NCI-H1930 (cell line): ENCODE data around the gene MPP2.
"Not testable (repeated sequence)": the region's sequence is repeated elsewhere in the genome, so short reads cannot be mapped to it uniquely, and the experiment has no call there.

Source experiments
- DNase-seq, 2 experiments: peaks; one replicate each; lab custom pipeline; 2025; lab: John Stamatoyannopoulos, UW

MPP2 gene, protein sequence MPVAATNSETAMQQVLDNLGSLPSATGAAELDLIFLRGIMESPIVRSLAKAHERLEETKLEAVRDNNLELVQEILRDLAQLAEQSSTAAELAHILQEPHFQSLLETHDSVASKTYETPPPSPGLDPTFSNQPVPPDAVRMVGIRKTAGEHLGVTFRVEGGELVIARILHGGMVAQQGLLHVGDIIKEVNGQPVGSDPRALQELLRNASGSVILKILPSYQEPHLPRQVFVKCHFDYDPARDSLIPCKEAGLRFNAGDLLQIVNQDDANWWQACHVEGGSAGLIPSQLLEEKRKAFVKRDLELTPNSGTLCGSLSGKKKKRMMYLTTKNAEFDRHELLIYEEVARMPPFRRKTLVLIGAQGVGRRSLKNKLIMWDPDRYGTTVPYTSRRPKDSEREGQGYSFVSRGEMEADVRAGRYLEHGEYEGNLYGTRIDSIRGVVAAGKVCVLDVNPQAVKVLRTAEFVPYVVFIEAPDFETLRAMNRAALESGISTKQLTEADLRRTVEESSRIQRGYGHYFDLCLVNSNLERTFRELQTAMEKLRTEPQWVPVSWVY

DNA sequence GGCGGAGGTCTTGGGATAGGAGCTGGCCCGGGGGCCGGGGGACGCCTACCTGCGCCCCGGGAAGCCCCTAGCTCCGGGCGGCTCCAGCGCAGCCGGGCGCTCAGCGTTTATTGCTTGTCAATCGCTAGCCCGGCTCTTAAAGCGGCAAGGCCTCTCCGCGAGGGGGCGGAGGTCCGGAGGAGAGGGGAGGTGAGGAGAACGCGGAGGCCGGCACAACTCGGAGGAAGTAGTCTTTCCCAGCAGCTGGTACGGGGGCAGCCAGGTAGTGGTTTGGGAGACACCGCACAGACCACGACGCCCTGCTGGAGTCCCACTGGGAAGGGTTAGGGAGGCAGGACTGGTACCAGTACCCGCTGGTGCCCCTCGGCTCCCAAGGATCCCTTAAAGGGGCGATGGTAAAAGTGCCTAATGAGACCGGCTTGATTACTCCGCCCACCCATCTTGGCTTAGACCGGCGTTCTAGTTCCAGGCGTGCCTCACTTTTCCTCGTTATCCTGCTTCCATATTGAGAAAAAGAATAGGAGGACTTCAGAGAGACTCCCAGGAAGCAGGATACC, at the start of gene MPP2:
Gene MPP2 (minus strand): TSS at position 112 of the 557 bp plus-strand sequence. CDS start 3,076 bp downstream, outside the sequence.
- peak; percentile 65 to 74 for DNase-seq

DNA sequence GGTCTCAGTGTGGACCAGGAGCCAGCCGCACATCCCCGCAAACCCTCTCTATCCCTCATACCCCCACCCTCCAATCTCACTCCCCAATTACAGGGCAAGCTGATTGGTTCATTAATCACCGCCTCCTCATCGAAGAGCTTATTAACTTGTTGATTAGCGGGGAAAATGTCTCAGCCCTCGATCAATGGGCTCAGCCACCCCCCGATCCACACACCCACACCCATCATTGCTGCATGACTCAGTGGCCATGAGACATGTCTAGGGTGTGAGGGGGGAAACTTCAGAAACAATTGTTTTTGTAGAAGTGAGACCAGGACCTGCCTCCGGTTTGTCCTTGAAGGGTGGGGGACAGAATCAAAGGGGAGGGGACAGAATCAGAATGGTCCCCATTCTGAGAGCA, 48.9 kb upstream of the MPP2 start:
- DNase-seq, result no peak

DNA sequence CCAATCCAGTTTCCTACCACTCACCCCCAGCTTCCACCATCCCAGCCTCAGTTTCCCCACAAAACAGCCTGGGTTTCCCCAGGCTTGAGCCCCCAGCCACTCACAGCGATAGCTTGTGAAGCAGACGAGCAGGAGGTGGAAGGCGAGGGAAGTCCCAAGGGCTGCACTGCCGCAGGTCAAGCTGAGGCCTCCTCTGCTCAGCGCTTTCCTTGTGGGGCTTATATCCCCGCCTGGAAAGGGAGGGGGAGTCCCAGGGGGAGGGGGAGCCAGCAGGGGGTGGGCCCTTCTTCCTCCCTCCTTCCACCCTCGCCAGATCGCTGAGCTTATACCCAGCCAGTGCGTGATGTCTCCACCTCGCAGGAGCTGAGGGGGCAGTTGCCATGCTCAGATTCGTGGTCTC, 46.4 kb upstream of the MPP2 start, which contains the start of gene PYY:
Gene PYY (minus strand): TSS at position 195 of the 400 bp plus-strand sequence. CDS start 457 bp downstream, outside the sequence.
- no peak for DNase-seq

DNA sequence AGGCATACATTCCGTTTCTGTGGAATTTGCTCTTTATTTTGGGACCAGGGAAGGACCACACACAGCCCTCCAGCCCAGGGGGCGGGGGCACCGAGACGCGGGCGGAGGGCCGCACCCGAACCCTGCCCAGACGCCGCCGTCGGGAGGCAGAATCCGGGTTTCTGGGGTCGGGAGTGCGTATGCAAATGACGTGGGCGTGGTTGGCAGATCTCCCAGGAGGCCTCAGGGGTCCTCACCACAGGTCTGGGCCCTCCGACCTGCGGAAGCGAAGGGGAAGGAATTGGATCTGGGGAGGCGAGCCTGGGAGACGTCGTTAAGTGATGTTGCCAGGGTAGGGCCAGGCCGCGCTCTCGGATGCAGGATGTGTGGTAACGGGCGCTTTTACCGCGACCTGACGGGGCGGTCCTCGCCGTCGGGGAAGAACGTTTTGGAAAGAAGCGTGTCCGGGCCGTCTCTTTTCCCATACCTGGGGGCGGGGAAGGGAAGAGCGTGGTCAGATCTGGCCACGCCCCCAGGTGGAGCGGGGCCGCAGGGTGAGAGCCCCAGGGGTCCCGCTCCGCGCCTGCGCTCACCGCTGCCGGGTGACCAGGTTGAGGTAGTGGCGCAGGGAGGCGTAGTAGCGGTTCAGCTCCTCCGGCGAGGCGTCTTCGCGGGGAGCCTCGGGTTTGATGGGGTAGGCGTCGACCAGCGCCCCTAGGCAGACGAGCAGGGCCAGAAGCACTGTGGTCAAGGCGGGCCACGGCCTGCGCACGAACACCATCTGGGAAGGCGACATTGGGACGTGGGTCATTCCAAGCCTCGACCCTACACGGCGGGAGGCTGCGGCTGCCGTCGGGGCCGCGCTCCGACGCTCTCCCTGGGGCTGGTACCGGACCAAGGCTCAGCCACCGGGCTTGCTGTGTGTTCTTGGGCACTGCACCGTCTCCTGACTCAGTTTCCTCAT, 45.7 kb upstream of the MPP2 start:
- DNase-seq, result peak; percentile 46 to 65

DNA sequence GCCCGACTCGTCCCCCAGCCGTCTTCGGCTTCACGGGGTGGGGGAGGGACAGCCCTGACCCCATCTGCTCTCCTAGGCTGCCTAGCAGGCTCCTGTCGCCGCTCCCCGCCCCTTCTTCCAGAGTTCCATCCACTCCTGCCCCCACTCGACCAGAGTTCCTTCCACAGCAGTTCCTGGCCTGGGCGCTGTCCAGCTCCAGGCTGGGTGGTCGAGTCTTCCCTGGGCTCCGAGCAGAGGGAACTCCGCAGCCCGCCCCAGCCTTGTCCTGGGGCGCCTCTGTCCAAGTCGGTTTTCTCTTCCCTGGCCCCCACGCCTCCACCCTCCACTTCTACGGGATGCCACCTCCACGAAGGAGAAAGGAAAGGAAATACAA, 45.0 kb upstream of the MPP2 start:
- no peak for DNase-seq

DNA sequence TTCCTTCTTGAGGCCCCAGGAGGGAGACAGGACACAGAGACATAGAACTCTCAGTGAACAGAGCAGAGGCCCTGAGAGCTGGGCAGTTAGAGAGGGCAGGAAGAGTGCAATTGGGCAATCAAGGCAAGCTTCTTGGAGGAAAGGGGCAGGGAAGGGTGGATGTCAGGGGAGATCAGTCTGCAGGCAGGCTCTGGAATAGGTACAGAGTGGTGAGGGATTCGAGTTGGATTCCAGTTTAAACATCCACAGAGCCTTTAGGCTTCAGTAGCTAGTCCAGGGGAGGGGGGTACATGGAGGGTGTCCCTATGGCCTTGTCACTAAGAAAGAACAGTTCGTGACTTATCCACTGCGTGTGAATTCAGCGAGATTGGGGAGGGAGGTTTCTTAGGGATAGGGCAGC, 44.4 kb upstream of the MPP2 start:
- DNase-seq, result no peak

DNA sequence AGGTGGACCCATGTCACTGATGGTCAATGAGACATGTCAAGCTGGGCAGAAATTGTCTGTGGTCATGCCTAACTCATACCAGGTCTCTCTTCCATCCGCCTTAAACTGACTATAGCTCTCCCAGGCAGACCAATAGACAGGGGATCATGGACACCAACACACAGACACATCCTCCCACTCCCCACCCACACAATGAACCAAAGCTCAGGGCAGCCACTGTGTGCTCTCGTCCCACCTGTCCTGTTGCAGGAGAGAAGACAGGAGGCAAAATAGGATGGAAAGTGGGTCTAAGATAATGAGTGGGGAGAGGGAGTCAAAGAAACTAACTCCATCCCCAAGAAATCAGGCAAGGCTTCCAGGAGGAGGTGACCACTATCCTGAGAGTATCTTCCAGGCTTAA, 43.2 kb upstream of the MPP2 start:
- no peak for DNase-seq

DNA sequence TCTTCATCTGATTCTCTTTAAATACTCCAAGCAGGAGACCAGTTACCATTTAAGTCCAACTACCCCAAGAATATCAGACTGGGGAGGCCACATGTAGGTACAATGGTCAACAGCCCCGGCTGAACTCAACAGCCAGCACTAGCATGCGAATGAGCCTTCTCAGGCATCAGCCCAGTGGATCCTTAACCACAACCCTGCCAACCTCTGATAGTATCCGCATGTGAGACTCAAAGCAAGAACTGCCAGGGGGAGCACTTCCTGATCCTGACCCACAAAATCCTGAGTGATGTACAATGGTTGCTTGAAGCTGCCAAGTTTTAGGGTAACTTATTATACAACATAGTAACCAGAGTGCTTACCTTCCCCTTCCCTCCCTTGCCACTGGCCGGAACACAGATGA, 42.4 kb upstream of the MPP2 start:
- DNase-seq, result no peak

DNA sequence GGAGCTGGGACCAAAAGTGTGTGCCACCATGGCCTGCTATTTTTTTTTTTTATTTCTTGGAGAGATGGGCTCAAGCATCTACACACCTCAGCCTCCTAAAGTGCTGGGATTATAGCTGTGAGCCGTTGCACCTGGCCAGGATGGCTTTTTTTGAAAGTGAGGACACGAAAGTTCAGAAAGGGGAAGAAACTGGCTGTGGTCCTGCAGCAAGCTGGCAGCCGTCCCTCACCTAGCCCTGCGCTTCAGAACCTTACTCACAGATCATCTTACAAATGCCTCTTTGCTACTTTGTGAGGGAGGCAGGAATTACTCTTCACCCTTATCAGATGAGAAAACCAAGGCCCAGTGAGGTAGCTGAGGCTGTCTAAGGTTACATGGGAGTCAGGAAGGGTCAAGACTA, 39.4 kb upstream of the MPP2 start:
- DNase-seq, result no peak

DNA sequence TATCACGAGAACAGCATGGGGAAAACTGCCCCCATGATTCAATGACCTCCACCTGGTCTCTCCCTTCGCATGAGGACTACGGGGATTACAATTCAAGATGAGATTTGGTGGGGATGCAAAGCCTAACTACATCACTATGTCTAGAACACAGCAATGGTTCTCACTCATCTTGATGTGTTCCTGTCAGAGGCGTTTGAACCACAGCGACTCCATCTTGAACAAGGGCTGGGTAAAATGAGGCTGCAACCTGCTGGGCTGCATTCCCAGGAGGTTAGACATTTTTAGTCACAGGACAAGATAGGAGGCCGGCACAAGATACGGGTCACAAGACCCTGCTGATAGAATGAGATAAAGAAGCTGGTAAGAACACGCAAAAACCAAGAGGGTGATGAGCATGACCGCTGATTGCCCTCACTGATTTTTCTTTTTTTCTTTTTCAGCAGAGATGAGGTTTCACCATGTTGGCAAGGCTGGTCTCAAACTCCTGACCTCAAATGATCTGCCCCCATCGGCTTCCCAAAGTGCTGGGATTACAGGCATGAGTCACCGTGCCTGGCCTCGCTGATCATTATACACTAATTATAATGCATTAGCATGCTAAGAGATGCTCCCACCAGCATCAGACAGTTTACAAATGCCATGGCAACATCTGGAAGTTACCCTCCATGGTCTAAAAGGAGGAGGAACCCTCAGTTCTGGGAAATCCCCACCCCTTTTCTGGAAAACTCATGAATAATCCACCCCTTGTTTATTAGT, 37.9 kb upstream of the MPP2 start:
- no peak for DNase-seq

DNA sequence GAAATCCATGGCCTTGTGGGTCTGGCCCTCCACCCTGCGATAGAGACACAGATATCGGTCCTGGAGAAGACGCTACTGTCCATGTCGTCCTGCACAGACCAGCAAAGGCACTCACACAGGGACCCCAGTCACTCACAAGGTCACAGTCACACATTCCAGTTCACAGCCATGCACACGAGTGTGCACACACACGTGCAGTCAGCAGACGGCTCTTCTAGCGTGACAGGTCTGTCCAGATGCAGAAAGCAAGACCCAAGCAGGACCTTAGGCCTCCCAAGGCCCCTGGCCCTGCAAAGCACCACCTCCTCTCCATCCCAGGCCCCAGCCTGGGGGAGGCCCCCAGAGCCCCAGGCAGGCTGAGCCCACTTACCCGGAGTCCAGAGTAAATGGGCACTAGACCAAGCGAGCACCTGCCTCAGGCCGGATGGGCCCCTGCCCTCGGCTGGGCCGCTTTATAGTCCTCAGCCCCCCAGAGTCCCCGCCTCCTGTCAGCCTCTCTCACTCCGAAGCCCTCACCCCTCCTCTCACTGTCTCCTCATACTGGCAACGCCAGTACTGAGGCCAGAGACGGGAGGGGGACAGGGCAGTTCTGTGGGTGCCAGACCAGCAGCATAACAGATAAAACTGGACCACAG, 34.8 kb upstream of the MPP2 start, which contains the start of gene PPY:
Gene PPY (minus strand): TSS at position 426 of the 635 bp plus-strand sequence. CDS start 822 bp downstream, outside the sequence.
- no peak for DNase-seq

DNA sequence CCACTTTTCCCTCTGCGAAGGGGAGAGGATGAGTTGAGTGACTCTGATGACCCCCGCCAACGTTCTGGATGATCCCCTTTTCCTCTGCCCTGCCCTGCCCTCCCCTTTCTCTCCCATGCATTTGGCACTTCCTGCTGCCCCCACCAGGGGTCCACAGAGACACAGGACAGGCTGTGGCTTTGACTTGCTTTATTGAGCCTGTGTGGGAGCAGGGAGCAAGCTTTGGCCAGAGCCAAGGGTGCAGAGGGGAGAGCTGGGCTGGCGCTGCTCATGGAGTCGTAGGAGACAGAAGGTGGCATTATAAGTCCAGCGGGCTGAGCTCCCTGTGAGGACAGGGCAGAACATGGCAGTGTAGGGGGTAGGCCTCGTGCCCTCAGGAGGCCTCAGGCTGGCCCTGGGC, 33.3 kb upstream of the MPP2 start:
- peak; percentile 18 to 19 for DNase-seq

DNA sequence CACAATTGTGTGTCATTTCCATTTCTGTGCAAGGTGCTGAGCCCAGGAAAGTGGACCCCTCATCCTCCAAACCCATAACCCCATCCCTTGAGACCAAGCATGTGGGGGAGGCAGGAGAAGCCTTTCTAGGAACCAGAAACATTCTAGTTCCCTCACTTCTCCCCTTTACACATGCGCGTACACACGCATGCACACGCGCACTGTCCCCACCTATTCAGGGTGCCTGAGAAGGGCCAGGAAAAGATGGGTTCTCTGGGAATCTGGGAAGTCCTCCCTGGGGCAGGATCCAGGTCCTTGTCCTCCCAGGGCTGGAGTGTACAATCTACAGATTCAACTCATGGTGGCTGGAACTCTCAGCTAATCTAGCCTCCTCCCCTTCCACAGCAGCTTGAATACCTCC, 32.5 kb upstream of the MPP2 start:
- no peak for DNase-seq

DNA sequence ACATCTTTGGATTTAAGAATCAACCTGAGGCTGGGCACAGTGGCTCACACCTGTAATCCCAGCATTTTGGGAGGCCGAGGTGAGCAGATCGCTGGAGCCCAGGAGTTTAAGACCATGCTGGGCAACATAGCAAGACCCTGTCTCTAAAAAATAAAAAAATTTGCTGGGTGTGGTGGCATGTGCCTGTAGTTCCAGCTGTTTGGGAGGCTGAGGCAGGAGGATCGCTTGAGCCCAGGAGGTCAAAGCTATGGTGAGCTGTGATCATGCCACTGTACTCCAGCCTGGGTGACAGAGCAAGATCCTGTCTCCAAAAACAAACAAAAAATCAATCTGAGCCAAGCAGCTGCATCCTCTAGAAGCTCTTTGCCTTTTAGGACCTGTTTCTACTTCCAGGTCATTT, 32.1 kb upstream of the MPP2 start:
- not testable (repeated sequence) for DNase-seq

DNA sequence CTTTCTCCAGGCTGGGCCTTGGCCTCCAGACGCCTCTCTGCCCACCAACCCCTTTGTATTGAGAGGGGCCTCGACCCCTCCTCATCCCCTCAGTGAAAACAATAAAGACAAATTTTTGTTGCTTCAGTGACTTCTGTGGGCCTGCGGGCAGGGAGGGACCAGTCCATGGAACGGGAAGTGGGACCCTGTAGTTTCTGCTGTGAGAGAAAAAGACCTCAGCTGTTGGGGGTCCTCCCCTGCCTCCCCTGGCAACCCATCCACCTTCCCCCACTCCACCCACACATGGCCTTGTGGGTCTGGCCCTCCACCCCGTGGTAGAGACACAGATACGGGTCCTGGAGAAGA, 31.5 kb upstream of the MPP2 start:
- DNase-seq, result no peak

DNA sequence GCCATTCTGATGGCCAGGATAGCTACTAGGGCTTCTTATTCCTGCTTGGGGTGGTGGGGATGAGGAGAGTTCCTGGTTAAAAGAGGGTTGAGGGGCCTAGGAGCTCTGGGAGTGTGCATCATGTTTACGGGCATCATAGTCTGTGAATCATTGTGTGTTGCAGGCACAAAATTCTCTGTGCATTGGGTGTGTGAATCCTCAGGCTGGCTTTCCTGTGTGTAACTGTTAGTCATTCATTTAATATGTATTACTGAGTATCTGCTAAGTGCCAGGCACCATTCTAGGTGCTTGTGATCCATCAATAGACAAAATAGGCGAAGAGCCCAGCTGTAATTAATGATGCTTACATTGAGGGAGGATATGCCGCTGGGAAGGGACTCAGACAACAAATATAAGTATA, 29.1 kb upstream of the MPP2 start:
- DNase-seq, result no peak

DNA sequence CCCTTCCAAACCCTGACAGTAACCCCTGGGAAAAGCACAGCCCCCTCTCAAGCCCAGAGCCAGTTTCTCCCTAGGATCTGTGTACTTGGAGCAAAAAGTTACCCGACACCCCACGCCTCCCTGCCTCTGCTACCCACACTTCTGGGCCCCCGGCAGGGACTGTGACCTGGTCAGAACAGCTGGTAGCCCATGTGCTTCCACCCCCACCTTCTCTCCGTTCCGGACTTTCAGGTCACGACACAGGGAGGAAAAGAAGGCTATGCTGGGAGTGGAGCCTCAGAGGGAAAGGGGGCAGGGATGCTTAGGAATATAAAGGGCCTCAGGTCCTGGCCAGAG, 28.6 kb upstream of the MPP2 start:
- DNase-seq, result no peak

DNA sequence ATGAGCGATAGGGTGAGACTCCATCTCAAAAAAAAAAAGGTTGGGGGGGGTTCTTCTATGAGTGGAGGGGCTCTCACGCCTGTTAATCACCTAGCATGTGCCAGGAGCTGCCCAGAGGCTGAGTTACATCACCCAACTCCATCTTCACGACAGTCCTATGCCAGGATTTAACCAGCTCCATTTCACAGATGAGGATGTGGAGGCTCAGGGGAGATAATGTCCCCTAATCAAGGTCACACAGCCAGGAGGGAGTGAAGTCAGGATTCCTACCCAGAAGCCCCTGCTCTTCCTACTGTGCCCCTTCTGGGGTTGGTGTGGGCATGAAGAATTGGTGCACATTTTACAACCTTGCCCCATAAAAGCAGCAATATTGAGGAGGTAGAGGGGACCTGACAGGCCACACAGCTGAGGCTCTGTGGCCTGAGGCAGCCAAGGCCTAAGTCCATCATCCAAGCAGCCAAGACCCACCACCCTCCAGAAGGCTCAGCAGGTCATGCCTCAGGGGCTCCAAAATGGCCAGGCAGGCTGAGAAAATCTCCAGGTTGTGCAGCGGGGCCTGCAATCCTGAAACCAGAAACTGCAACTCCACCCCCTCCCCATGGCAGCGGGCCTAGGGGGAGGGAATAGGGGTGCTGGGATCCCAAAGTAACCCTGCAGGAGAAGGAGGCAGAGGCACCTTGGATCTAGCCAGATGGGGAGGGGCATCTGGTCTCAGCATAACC, 28.0 kb upstream of the MPP2 start:
- no peak for DNase-seq

DNA sequence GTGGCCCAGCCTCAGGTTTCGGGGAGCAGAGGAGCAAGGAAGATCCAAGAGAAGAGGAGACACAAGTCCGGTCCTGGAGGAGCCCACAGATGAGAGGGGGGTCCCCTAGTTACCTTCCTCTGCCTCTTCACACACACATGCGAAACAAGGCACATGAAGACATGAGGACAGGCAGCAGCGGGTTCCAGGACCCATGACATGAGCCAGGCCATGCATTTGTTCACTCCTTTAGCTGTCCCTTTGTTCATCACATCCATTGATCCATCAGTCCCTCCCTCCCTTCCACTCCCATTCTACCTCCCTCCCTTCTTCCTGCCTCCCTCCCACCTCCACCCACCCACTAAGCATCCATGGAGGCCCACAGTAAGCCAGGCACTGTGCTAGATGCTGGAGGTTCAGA, 25.6 kb upstream of the MPP2 start:
- no peak for DNase-seq

DNA sequence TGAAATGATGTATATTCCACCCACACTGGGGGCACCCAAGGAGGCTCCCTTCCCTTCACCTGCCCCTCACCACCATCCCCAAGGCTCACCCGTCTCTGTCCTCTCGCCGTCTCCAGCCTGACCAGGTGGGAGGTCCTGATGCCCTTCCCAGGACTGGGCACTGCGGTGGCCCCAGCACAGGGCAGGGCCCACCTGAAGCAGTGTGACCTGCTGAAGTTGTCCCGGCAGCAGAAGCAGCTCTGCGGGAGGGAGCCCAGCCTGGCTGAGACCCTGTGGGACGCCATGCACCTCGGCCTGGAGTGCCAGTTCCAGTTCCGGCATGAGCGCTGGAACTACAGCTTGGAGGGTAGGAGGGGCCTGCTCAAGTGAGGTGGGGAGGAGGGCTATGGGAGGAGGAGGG, 25.0 kb upstream of the MPP2 start:
- DNase-seq, result no peak
